ENCODE results near the gene DNAJC25.

DNA sequence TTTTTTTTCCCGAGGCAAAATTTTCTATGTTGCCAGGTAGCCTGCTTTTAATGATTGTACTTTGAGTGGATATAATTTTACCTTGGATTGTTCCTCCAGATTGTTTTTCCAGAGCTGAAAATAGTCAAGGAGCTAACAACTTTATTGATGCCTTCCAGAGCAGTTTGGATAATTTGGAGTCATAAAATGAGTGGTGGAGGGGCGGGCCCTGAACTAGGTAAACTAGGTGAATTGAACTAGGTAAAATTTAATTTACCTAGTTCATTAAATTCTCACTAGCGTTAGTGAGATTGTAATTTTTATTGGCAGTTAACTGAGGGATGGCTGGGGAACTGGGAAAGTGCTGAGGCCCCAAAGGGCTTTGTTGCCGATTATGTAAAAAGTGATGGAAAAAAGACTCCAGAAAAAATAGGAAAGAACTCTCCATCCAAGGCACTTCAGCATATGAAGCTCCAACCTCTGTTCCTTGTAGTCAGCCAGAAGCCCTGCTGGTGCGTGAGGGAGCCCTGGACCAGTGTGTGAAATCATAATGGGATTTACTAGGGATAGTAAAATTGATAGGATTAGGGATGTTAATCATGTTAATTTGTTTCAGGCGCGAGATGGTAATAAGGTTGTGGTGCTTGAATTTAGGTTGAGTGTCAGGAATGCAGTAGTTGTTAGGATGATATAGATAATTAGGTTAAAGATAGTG, 1.7 kb downstream of the DNAJC25 start:
- TF ChIP-seq SMC3 (IDR thresholded peaks at IDR 0.05) (no peak), EP300 (IDR thresholded peaks at IDR 0.05) (no peak), CEBPB (IDR thresholded peaks at IDR 0.05) (no peak), NR3C1 (IDR thresholded peaks at IDR 0.05) (no peak), RARB (CRISPR knock-in tag; IDR thresholded peaks at IDR 0.05) (no peak), CHD2 (IDR thresholded peaks at IDR 0.05; ENCODE audit: low read length, partially characterized antibody) (no peak)
- TF ChIP-seq, protein P1, sequence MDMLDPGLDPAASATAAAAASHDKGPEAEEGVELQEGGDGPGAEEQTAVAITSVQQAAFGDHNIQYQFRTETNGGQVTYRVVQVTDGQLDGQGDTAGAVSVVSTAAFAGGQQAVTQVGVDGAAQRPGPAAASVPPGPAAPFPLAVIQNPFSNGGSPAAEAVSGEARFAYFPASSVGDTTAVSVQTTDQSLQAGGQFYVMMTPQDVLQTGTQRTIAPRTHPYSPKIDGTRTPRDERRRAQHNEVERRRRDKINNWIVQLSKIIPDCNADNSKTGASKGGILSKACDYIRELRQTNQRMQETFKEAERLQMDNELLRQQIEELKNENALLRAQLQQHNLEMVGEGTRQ (IDR thresholded peaks at IDR 0.05), result no peak
- TF ChIP-seq, protein P2, sequence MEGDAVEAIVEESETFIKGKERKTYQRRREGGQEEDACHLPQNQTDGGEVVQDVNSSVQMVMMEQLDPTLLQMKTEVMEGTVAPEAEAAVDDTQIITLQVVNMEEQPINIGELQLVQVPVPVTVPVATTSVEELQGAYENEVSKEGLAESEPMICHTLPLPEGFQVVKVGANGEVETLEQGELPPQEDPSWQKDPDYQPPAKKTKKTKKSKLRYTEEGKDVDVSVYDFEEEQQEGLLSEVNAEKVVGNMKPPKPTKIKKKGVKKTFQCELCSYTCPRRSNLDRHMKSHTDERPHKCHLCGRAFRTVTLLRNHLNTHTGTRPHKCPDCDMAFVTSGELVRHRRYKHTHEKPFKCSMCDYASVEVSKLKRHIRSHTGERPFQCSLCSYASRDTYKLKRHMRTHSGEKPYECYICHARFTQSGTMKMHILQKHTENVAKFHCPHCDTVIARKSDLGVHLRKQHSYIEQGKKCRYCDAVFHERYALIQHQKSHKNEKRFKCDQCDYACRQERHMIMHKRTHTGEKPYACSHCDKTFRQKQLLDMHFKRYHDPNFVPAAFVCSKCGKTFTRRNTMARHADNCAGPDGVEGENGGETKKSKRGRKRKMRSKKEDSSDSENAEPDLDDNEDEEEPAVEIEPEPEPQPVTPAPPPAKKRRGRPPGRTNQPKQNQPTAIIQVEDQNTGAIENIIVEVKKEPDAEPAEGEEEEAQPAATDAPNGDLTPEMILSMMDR (IDR thresholded peaks at IDR 0.05), result no peak
- TF ChIP-seq, protein P3, sequence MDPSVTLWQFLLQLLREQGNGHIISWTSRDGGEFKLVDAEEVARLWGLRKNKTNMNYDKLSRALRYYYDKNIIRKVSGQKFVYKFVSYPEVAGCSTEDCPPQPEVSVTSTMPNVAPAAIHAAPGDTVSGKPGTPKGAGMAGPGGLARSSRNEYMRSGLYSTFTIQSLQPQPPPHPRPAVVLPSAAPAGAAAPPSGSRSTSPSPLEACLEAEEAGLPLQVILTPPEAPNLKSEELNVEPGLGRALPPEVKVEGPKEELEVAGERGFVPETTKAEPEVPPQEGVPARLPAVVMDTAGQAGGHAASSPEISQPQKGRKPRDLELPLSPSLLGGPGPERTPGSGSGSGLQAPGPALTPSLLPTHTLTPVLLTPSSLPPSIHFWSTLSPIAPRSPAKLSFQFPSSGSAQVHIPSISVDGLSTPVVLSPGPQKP (IDR thresholded peaks at IDR 0.05; ENCODE audit: low read depth, low read length), result no peak
